GM21367 (cell line): Measurements from ENCODE around the gene CLCNKA.

Experiments
- ATAC-seq: cut with Tn5 transposase; IDR thresholded peaks from one replicate; pipeline ENCODE4 v1.9.1; 2021; ENCODE audit not compliant: unreplicated experiment

CLCNKA gene

DNA sequence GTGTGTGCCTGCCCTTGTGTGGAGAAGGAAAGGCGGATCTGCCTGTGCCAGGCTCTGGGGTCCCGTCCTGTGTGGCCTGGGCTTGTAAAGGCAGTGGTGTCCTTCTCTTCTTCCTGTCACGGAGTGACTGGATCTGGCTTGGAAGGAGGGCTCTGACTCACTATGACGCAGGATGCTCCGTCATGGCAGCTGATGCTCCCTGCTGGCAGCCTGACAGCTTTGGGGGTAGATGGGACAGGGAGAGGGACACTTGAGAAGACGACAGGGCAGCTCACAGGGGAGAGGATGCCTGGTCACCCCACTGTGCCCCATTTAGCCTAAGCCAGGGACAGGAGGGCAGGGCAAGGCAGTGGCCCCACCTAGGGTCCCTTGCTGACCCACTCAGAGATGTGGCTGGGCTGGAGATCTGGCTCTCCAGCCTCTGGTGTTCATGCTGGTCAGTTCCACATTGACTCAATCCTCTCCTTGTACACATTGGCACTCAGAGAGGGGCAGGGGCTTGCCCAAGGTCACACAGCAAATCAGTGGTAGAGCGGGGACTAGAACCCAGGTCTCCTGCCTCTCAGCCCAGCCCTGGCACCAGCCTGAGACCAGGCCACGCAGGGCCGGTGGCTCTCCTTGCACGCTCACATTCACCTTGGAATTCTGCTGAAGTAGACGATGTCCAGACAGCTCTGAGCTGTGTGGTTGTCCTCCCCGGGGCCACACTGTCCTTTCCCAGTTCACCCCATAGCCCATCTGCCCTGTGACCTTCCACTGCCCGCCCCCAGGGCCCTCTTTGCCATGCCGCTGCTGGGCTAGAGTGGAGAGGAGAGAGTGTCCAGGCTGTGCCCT lies 54.4 kb downstream of the CLCNKA start:
- ATAC-seq = no peak

GRCh38 chr1:16076865-16077238 lies 55.0 kb downstream of the CLCNKA start:
- no peak for ATAC-seq

- no peak for ATAC-seq
Measured at GRCh38 chr1:16077406-16078245, 55.8 kb downstream of the CLCNKA start.

DNA sequence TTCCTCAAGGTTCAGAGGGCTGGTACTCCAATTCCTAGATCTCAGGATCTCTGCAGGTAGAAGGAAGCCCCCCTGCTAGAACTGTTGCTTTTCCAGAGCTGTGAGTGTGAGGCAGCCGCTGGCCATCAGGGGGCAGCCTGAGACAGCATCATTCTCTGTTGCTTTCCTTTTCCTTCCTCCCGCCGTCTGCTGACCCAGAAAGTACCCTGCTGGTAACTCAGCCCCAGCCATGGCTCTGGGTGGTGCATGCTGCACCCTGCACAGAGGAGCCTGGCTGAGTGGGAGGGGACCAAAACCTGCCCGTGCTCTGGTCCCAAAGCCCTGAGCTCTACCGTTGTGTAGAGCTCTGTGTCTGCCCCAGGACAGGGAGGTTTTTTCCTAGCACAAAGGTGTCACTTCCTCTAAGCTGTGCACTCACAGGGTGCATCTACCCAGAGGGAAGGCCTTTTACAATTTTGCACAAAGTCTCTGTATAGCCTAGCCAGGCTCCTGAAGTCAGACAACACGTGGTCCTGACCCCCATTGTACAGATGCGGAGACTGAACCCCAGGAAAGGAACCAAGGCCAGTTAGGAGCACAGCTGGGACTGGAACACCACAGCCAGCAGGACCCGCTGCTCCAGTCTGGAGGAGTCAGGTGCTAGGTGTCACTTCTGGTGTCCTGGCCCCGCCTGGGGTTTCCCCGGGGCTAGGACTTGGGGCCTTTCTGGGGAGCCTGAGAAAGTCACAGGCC lies 57.3 kb downstream of the CLCNKA start:
- ATAC-seq = no peak

- no peak for ATAC-seq
Measured at GRCh38 chr1:16080422-16081150, 58.8 kb downstream of the CLCNKA start.

- ATAC-seq = no peak
Measured at GRCh38 chr1:16081636-16082035, 59.8 kb downstream of the CLCNKA start.

DNA sequence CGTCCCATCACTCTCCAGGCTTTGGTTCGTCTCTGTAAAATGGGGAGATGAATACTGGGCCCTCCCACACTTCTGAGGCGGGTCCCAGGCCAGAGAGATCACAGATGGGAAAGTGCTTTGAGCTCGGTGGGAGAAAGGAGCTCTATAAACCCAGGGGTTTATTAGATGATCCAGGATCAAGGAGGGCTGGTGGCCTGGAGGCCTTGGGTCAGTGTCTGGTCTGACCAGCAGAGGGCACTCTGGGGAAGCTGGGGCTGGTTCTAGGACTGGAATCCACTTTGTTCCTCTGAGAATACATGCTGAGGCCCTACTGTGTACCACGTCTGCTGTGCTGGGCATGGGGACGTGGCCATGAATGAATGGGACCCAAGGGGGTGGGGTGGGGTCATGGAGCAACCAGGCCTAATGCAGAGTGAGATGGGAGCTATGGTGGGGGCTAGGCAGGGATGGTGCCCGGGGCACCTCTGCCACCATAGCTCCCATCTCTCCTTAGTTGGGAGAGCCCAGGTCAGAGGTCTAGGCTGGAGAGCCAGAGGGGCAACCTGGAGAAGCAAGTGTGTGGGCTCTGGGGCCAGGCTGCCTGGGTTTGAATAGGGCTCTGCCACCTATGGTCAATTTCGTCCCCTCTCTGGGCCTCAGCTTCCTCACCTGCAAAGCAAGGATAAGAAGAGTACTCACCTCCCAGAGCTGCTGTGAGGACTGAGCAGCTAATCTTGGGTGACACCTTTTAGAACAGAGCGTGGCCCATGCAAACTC lies 60.6 kb downstream of the CLCNKA start:
- no peak for ATAC-seq

GRCh38 chr1:16083486-16083885 lies 61.6 kb downstream of the CLCNKA start:
- no peak for ATAC-seq
